Endothelial cell of umbilical vein (primary cell): Measurements from ENCODE around the gene SEPTIN5. TPM values are rescaled to one million over a fixed set of nuclear protein-coding genes. Genes with fewer than 3 reads are reported as not detected.

Experiments
- BruUV-seq: library from RNA; stranded (reverse); fragments of 400-500 nt; replicated peaks from 2 replicates; lab custom pipeline; 2021; lab: Mats Ljungman, UMichigan
- CTCF ChIA-PET: fragments of 300-600, 350-600 bp; sonication (Branson Sonifier 250); formaldehyde crosslinking; loops from one replicate; lab custom pipeline; 2021; ENCODE audit warnings: antibody characterized with exemption, inconsistent platforms; lab: Charles Lee
- POLR2A ChIA-PET: fragments of 300-600, 350-600 bp; sonication (Branson Sonifier 250); formaldehyde crosslinking; loops from one replicate; lab custom pipeline; 2021; ENCODE audit warnings: antibody characterized with exemption, inconsistent platforms; lab: Charles Lee
- DNase-seq: peaks from one replicate; pipeline ENCODE4 v3.0.0-alpha.2; 2011; ENCODE audit warnings: low read depth, low spot score
- FAIRE-seq: peaks from 2 replicates; lab custom pipeline; 2011; peaks lifted over from hg19 to GRCh38; lab: Jason Lieb, UNC
- H2AFZ ChIP-seq: 2 replicates; pipeline ENCODE4 v1.6.0; 2012; ENCODE audit warnings: low read depth, low read length, control low read depth, inconsistent platforms
- H3K27ac ChIP-seq: 2 replicates; pipeline ENCODE4 v1.5.1; 2011; ENCODE audit warnings: low read depth, mild to moderate bottlenecking, control low read depth, low read length, moderate library complexity; ENCODE audit not compliant: insufficient read depth
- H3K27me3 ChIP-seq, 2 experiments: 2 replicates each; pipeline versions ENCODE4 v1.6.0 to v1.6.1; 2011; ENCODE audit warnings: low read length in 2 of 2, mixed read lengths in 1 of 2; ENCODE audit not compliant: control insufficient read depth in 2 of 2, insufficient read depth in 2 of 2
- H3K36me3 ChIP-seq, 2 experiments: 2 replicates in 1 of 2; 3 replicates in 1 of 2; pipeline ENCODE4 v1.5.1; 2011; ENCODE audit warnings: low read length in 2 of 2, mild to moderate bottlenecking in 1 of 2, moderate library complexity in 1 of 2; ENCODE audit not compliant: control insufficient read depth in 2 of 2, insufficient read depth in 2 of 2; ENCODE audit errors: extremely low read depth in 1 of 2
- H3K4me1 ChIP-seq: 3 replicates; pipeline ENCODE4 v1.5.1; 2011; ENCODE audit warnings: mild to moderate bottlenecking, low read length; ENCODE audit not compliant: control insufficient read depth, insufficient read depth; ENCODE audit errors: extremely low read depth
- H3K4me2 ChIP-seq: 2 replicates; pipeline ENCODE4 v1.6.1; 2011; ENCODE audit warnings: low read length, control low read depth, mixed read lengths; ENCODE audit not compliant: insufficient read depth
- H3K4me3 ChIP-seq, 3 experiments: fragments of 200-600 bp in 1 of 3; sonication (generic), shearing (Covaris generic) in 1 of 3; replicated peaks in 1 of 3; 2 replicates each; pipeline ENCODE4 v1.5.1; 2011 to 2016; ENCODE audit warnings: control low read depth in 3 of 3, low read length in 3 of 3, mild to moderate bottlenecking in 2 of 3, inconsistent platforms in 1 of 3, low read depth in 1 of 3, moderate library complexity in 1 of 3; ENCODE audit not compliant: insufficient read depth in 1 of 3
- H3K79me2 ChIP-seq: 2 replicates; pipeline ENCODE4 v1.6.0; 2012; ENCODE audit warnings: low read length, inconsistent platforms; ENCODE audit not compliant: control insufficient read depth, insufficient read depth
- H3K9ac ChIP-seq: replicated peaks from 2 replicates; pipeline ENCODE3; 2011; ENCODE audit warnings: low read length, control low read depth; ENCODE audit not compliant: insufficient read depth; ENCODE audit errors: extremely low read depth
- H3K9me1 ChIP-seq: replicated peaks from 3 replicates; pipeline ENCODE4 v1.6.0; 2011; ENCODE audit warnings: mild to moderate bottlenecking, low read length; ENCODE audit not compliant: control insufficient read depth, insufficient read depth; ENCODE audit errors: extremely low read depth
- H3K9me3 ChIP-seq: replicated peaks from 2 replicates; pipeline ENCODE4 v1.5.1; 2012; ENCODE audit warnings: low read length, inconsistent platforms; ENCODE audit not compliant: control insufficient read depth, insufficient read depth
- H4K20me1 ChIP-seq: replicated peaks from 2 replicates; pipeline ENCODE3; 2011; ENCODE audit warnings: mild to moderate bottlenecking, low read length; ENCODE audit not compliant: control insufficient read depth, insufficient read depth; ENCODE audit errors: extremely low read depth
- CTCF ChIP-seq, 2 donors: IDR thresholded peaks; 1 replicate in 1 of 2; 2 replicates in 1 of 2; pipeline ENCODE4 v1.5.1; 2011; ENCODE audit warnings: low read length in 2 of 2, mild to moderate bottlenecking in 2 of 2, moderate library complexity in 2 of 2, control low read depth in 1 of 2, inconsistent platforms in 1 of 2, low read depth in 1 of 2; ENCODE audit not compliant: insufficient read depth in 1 of 2; ENCODE audit errors: extremely low read depth in 1 of 2
- EZH2 ChIP-seq: IDR thresholded peaks from 2 replicates; pipeline ENCODE4 v1.6.1; 2012; ENCODE audit warnings: borderline replicate concordance, low read depth, mild to moderate bottlenecking, moderate library complexity, low read length, inconsistent platforms; ENCODE audit not compliant: severe bottlenecking
- FOS ChIP-seq: IDR thresholded peaks from 2 replicates; pipeline ENCODE4 v1.6.1; 2011; ENCODE audit warnings: mild to moderate bottlenecking, low read length, moderate library complexity, borderline replicate concordance; ENCODE audit not compliant: insufficient read depth
- GATA2 ChIP-seq: IDR thresholded peaks from 2 replicates; pipeline ENCODE4 v1.7.0; 2011; ENCODE audit warnings: low read depth, mild to moderate bottlenecking, moderate library complexity, mixed read lengths, low read length; ENCODE audit not compliant: insufficient read length, insufficient read depth
- JUN ChIP-seq: IDR thresholded peaks from 2 replicates; pipeline ENCODE4 v1.6.1; 2011; ENCODE audit warnings: borderline replicate concordance, low read depth; ENCODE audit not compliant: insufficient read length, insufficient read depth
- MYC ChIP-seq: IDR thresholded peaks from one replicate; pipeline ENCODE4 v1.6.1; 2011; ENCODE audit warnings: mild to moderate bottlenecking, low read depth, low read length
- POLR2A ChIP-seq: IDR thresholded peaks from 2 replicates; pipeline ENCODE4 v1.6.1; 2012; ENCODE audit warnings: low read depth, mild to moderate bottlenecking, control low read depth, low read length
- POLR2AphosphoS5 ChIP-seq: IDR thresholded peaks from 2 replicates; pipeline ENCODE4 v1.6.1; 2012; ENCODE audit warnings: low read depth, mild to moderate bottlenecking, control low read depth, low read length, moderate library complexity; ENCODE audit not compliant: insufficient read depth
- dilution Hi-C: fragments of 300-500 bp; cut with MboI; formaldehyde crosslinking; loops from one replicate; pipeline ENCODE4 v1.15.0; 2019; ENCODE audit warnings: low sequenced_read_pairs; ENCODE audit not compliant: extremely low pct_ligation_motif_present
- intact Hi-C: fragments of 100-400 bp; cut with micrococcal nuclease; formaldehyde crosslinking; loops from one replicate; pipeline ENCODE4 v1.10.0; 2022
- polyA plus RNA-seq, 4 experiments: library from polyadenylated mRNA; depleted of rRNA in 3 of 4; stranded (reverse) in 3 of 4; unstranded in 1 of 4; fragments of >200 nt; gene quantifications; 2 replicates each; pipeline versions ENCODE4 v1.2.1 to v1.2.3, GENCODE V29; 2011 to 2012; ENCODE audit warnings: missing spikeins in 1 of 4
- total RNA-seq: library from RNA; stranded (reverse); gene quantifications from 2 replicates; pipeline ENCODE4 v1.2.3, GENCODE V29; 2021
- TF ChIP-seq, protein P1 (sequence below): IDR thresholded peaks from 2 replicates; pipeline ENCODE4 v1.6.1; 2011; ENCODE audit not compliant: insufficient read depth, insufficient read length

SEPTIN5 gene
- total and polyA plus RNA-seq, 2 donors (not counting 3 experiments of a cell fraction or from before 2014, with no cell fraction given): 31.1 to 35.8 TPM

- no peak overlapping the region for H3K27ac ChIP-seq
- dilution Hi-C loops: no loop called here
- H3K36me3 ChIP-seq: no peaks in the 10 kb centered on the region
- FAIRE-seq (no peak), DNase-seq (no peak)
- H3K9me1 ChIP-seq: no peaks in the 10 kb centered on the region
- no peaks in the 10 kb centered on the region for H3K4me1 ChIP-seq
- peaks cover 2 to 7% of the 10 kb centered on the region in 2 experiments for H3K27me3 ChIP-seq
- no peak overlapping the region for H3K9ac ChIP-seq
- H4K20me1 ChIP-seq: no peaks in the 10 kb centered on the region
- H3K4me3 ChIP-seq: no peak overlapping the region
- CTCF ChIA-PET: no interaction called here
- H3K4me2 ChIP-seq: no peak overlapping the region
- no peaks in the 10 kb centered on the region for H3K9me3 ChIP-seq
- no peak overlapping the region for H2AFZ ChIP-seq
- no peak for TF ChIP-seq CTCF (IDR thresholded peaks at IDR 0.05; ENCODE audit: extremely low read depth in 1 of 2, insufficient read depth in 1 of 2, low read depth in 1 of 2, low read length in 2 of 2)
- TF ChIP-seq EZH2: no peak
- TF ChIP-seq JUN: no peak
- no peak for TF ChIP-seq FOS
- no peak for TF ChIP-seq POLR2A
- TF ChIP-seq, protein P1, sequence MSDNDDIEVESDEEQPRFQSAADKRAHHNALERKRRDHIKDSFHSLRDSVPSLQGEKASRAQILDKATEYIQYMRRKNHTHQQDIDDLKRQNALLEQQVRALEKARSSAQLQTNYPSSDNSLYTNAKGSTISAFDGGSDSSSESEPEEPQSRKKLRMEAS: no peak
- TF ChIP-seq POLR2AphosphoS5: no peak
- no peak for TF ChIP-seq GATA2
- no peak for TF ChIP-seq MYC
- H3K79me2 ChIP-seq: no peaks in the 10 kb centered on the region
- intact Hi-C loops: no loop called here
- POLR2A ChIA-PET: no interaction called here
- no TSS peak for BruUV-seq
These were observed 39.4 kb upstream of the SEPTIN5 start for GRCh38 chr22:19674929-19675253.
